GM18517 (cell line): Measurements from ENCODE around the gene BGN.
A peak's percentile ranks its signal among the peaks of the same experiment; 100 is the strongest.

Experiments used
- ATAC-seq: cut with Tn5 transposase; IDR thresholded peaks from one replicate; pipeline ENCODE4 v1.9.1; 2021; ENCODE audit warnings: mild to moderate bottlenecking, moderate library complexity; ENCODE audit not compliant: unreplicated experiment

Gene BGN

GRCh38 chrX:153502131-153502530 lies 7.4 kb downstream of the BGN start:
- ATAC-seq: no peak

GRCh38 chrX:153502796-153503195 lies 8.0 kb downstream of the BGN start:
- ATAC-seq: no peak

- no peak for ATAC-seq
These were observed 9.8 kb downstream of the BGN start for GRCh38 chrX:153504445-153505016.

GRCh38 chrX:153505361-153505760 lies 10.6 kb downstream of the BGN start:
- no peak for ATAC-seq

GRCh38 chrX:153507484-153508178 lies 12.9 kb downstream of the BGN start:
- ATAC-seq: peak; percentile 81

GRCh38 chrX:153509592-153509991 lies 14.8 kb downstream of the BGN start:
- ATAC-seq: no peak

GRCh38 chrX:153510383-153510782 lies 15.6 kb downstream of the BGN start:
- ATAC-seq: no peak

- no peak for ATAC-seq
These were observed 17.2 kb downstream of the BGN start for GRCh38 chrX:153511784-153512500.

GRCh38 chrX:153512501-153512893 lies 17.7 kb downstream of the BGN start:
- ATAC-seq: no peak

- no peak for ATAC-seq
These were observed 18.5 kb downstream of the BGN start for GRCh38 chrX:153513265-153513664.

- ATAC-seq: no peak
These were observed 19.5 kb downstream of the BGN start for GRCh38 chrX:153514259-153514658.

GRCh38 chrX:153515435-153515834 lies 20.7 kb downstream of the BGN start:
- ATAC-seq: no peak

GRCh38 chrX:153516073-153516472 lies 21.3 kb downstream of the BGN start:
- no peak for ATAC-seq

- ATAC-seq: no peak
These were observed 22.6 kb downstream of the BGN start, which contains the start of gene ATP2B3 for GRCh38 chrX:153517423-153517822. ATP2B3 (plus strand) TSS chrX:153517642; CDS start chrX:153536248, 18,606 bp downstream.

- ATAC-seq: no peak
These were observed 23.4 kb downstream of the BGN start for GRCh38 chrX:153517946-153518834.

- ATAC-seq: no peak
These were observed 24.9 kb downstream of the BGN start for GRCh38 chrX:153519569-153520286.

GRCh38 chrX:153520287-153520917 lies 25.6 kb downstream of the BGN start:
- no peak for ATAC-seq

- no peak for ATAC-seq
These were observed 26.3 kb downstream of the BGN start for GRCh38 chrX:153521034-153521433.

- ATAC-seq: no peak
These were observed 27.5 kb downstream of the BGN start for GRCh38 chrX:153522259-153522658.

- ATAC-seq: no peak
These were observed 28.5 kb downstream of the BGN start for GRCh38 chrX:153523269-153523668.
